Middle frontal gyrus (tissue), 1 donor: ENCODE data around the gene PITPNC1.

ENCODE experiments used
- DNase-seq: peaks from one replicate; pipeline ENCODE4 v3.0.0-alpha.2; 2015; ENCODE audit warnings: low spot score; ENCODE audit errors: extremely low spot score

The PITPNC1 gene

GRCh38 chr17:67433248-67433924 is 56.3 kb downstream of the PITPNC1 start:
- no peak for DNase-seq

- no peak for DNase-seq
Observed at GRCh38 chr17:67434061-67434525, 57.0 kb downstream of the PITPNC1 start.

- no peak for DNase-seq
Observed at GRCh38 chr17:67435122-67435521, 58.0 kb downstream of the PITPNC1 start.

GRCh38 chr17:67435786-67436185 is 58.7 kb downstream of the PITPNC1 start:
- DNase-seq, result no peak

GRCh38 chr17:67436233-67436632 is 59.2 kb downstream of the PITPNC1 start:
- DNase-seq, result no peak

GRCh38 chr17:67438667-67439066 is 61.6 kb downstream of the PITPNC1 start:
- no peak for DNase-seq

- DNase-seq, result no peak
Observed at GRCh38 chr17:67439269-67439668, 62.2 kb downstream of the PITPNC1 start.

GRCh38 chr17:67440277-67441051 is 63.4 kb downstream of the PITPNC1 start:
- DNase-seq, result no peak

- DNase-seq, result no peak
Observed at GRCh38 chr17:67441052-67441895, 64.2 kb downstream of the PITPNC1 start.

GRCh38 chr17:67441896-67442219 is 64.8 kb downstream of the PITPNC1 start:
- DNase-seq, result no peak

- DNase-seq, result no peak
Observed at GRCh38 chr17:67442787-67443624, 65.9 kb downstream of the PITPNC1 start.

- no peak for DNase-seq
Observed at GRCh38 chr17:67443931-67444595, 67.0 kb downstream of the PITPNC1 start.

GRCh38 chr17:67448449-67448848 is 71.4 kb downstream of the PITPNC1 start:
- DNase-seq, result no peak

- no peak for DNase-seq
Observed at GRCh38 chr17:67449065-67449464, 72.0 kb downstream of the PITPNC1 start.

- DNase-seq, result no peak
Observed at GRCh38 chr17:67449845-67450755, 73.0 kb downstream of the PITPNC1 start.

GRCh38 chr17:67452681-67453554 is 75.8 kb downstream of the PITPNC1 start:
- DNase-seq, result no peak

- DNase-seq, result no peak
Observed at GRCh38 chr17:67456103-67456502, 79.0 kb downstream of the PITPNC1 start.

- DNase-seq, result no peak
Observed at GRCh38 chr17:67456889-67457288, 79.8 kb downstream of the PITPNC1 start.
